Measurements from ENCODE around the gene WASF2. TPM values are rescaled to one million over a fixed set of nuclear protein-coding genes. Genes with fewer than 3 reads are reported as not detected.

WASF2 gene
- total and polyA plus RNA-seq, 2 of the 8 experiments (the other 6 are each of a cell fraction or from before 2014, with no cell fraction given), result 32.1 to 86.6 TPM

GRCh38 chr1:27408151-27408550 is 81.8 kb downstream of the WASF2 start:
- H3K23ac ChIP-seq (ENCODE audit: insufficient read length), result no peak overlapping the region
- H4K5ac ChIP-seq (ENCODE audit: insufficient read length, low read depth, low read length), result no peak overlapping the region
- H3K18ac ChIP-seq (ENCODE audit: extremely low read depth, low read length), result no peak overlapping the region
- peaks cover 4 to 24% (median 15%) of the 10 kb centered on the region in 4 experiments for H3K4me1 ChIP-seq (replicated peaks in 1 of 4; ENCODE audit: control insufficient read depth in 3 of 4, insufficient read depth in 4 of 4, low read length in 3 of 4)
- no peak overlapping the region for H2BK12ac ChIP-seq (ENCODE audit: low read depth, low read length)
- CTCF ChIA-PET (ENCODE audit: partially characterized antibody), result interaction anchor here (1.0 to 37.8 kb wide), 4 partner anchors 18 to 199 kb away, joined by 3 to 863 read pairs (median 6); no protein-coding TSS in a partner anchor
- H3K9me3 ChIP-seq (ENCODE audit: insufficient read depth in 2 of 2, low read depth in 1 of 2, low read length in 1 of 2), result no peaks in the 10 kb centered on the region
- H3K36me3 ChIP-seq (ENCODE audit: control insufficient read depth in 2 of 4, insufficient read depth in 4 of 4, low read length in 3 of 4), result peaks cover 10 to 46% (median 27%) of the 10 kb centered on the region in 4 experiments; a peak in 6 of 8 replicates
- no peak overlapping the region for H3K14ac ChIP-seq (ENCODE audit: insufficient read length)
- no peak overlapping the region for H2AK5ac ChIP-seq (ENCODE audit: low read depth, low read length)
- no peaks in the 10 kb centered on the region; a peak in 1 of 4 replicates for H3K79me2 ChIP-seq (ENCODE audit: control insufficient read depth in 1 of 2, insufficient read depth in 2 of 2, low read length in 2 of 2)
- H3K4me3 ChIP-seq (ENCODE audit: extremely low read depth in 1 of 4, insufficient read depth in 2 of 4, low read depth in 3 of 4, low read length in 4 of 4), result no peak overlapping the region
- H3K27ac ChIP-seq (ENCODE audit: low read depth, low read length), result no peak overlapping the region
- FAIRE-seq, result no peak
- WGBS, 2 experiments (ENCODE audit: extremely low coverage in 1 of 2, insufficient coverage in 1 of 2, insufficient read length in 1 of 2, insufficient replicate concordance in 2 of 2, low coverage in 1 of 2, low lambda C conversion rate in 2 of 2, missing lambda C conversion rate in 1 of 2), result 92% methylated on average over 9 of the region's 9 CpGs; no CpG with 5 or more reads in 1 of the 2 experiments
- H4K8ac ChIP-seq (ENCODE audit: extremely low read depth, insufficient read depth, low read length), result no peak overlapping the region
- no peaks in the 10 kb centered on the region for H3K23me2 ChIP-seq (ENCODE audit: low read depth, low read length)
- POLR2A ChIA-PET (ENCODE audit: partially characterized antibody), result no interaction called here
- no peak overlapping the region for H2BK120ac ChIP-seq (replicated peaks; ENCODE audit: low read depth, low read length)
- no peak overlapping the region for H2BK20ac ChIP-seq (ENCODE audit: low read length)
- H3K56ac ChIP-seq (replicated peaks; ENCODE audit: insufficient read length, low read depth, low read length), result no peak overlapping the region
- H3K9ac ChIP-seq (replicated peaks in 1 of 4; ENCODE audit: extremely low read depth in 1 of 4, low read depth in 3 of 4, low read length in 3 of 4), result no peak overlapping the region
- H2BK5ac ChIP-seq (ENCODE audit: low read depth, low read length), result no peak overlapping the region
- peaks cover 0 to 2% of the 10 kb centered on the region in 2 experiments for H4K20me1 ChIP-seq (replicated peaks in 1 of 2; ENCODE audit: control insufficient read depth in 1 of 2, insufficient read depth in 2 of 2, low read length in 2 of 2)
- DNase-seq (ENCODE audit: low read depth in 1 of 2, low spot score in 2 of 2), result no peak
- H4K91ac ChIP-seq (replicated peaks; ENCODE audit: insufficient read length, low read length), result no peak overlapping the region
- no peak overlapping the region for H2AFZ ChIP-seq (ENCODE audit: low read length)
- H3K4me2 ChIP-seq (ENCODE audit: insufficient read depth in 1 of 2, low read depth in 2 of 2, low read length in 2 of 2), result no peak overlapping the region
- H3K4ac ChIP-seq (replicated peaks; ENCODE audit: insufficient read length, low read depth, low read length), result no peak overlapping the region
- no peak overlapping the region for H2BK15ac ChIP-seq (ENCODE audit: low read length)
- H3K79me1 ChIP-seq (ENCODE audit: low read depth, low read length), result no peaks in the 10 kb centered on the region; the same call in 1 of the 2 replicates
- no peaks in the 10 kb centered on the region for H3K27me3 ChIP-seq (replicated peaks in 1 of 4; ENCODE audit: control insufficient read depth in 3 of 4, extremely low read depth in 1 of 4, insufficient read depth in 3 of 4, low read length in 3 of 4)
- TF ChIP-seq ATF3 (IDR thresholded peaks at IDR 0.05; ENCODE audit: insufficient read depth, low read depth, low read length) (no peak), NRF1 (IDR thresholded peaks at IDR 0.05; ENCODE audit: low read depth, low read length) (no peak), SAP30 (IDR thresholded peaks at IDR 0.05; ENCODE audit: insufficient read depth, insufficient replicate concordance, low read length) (no peak), ATF2 (IDR thresholded peaks at IDR 0.05; ENCODE audit: low read length) (no peak), SIN3A (conservative IDR thresholded peaks at IDR 0.05 in 1 of 2, IDR thresholded peaks at IDR 0.05 in 1 of 2; ENCODE audit: low read depth in 1 of 2, low read length in 2 of 2) (no peak), EP300 (IDR thresholded peaks at IDR 0.05; ENCODE audit: borderline replicate concordance in 1 of 2, low read depth in 2 of 2, low read length in 2 of 2) (no peak), EGR1 (IDR thresholded peaks at IDR 0.05; ENCODE audit: borderline replicate concordance, low read depth, low read length) (no peak), GABPA (IDR thresholded peaks at IDR 0.05; ENCODE audit: borderline replicate concordance, insufficient read depth, low read length) (no peak), MAX (IDR thresholded peaks at IDR 0.05) (no peak), ZNF274 (IDR thresholded peaks at IDR 0.05; ENCODE audit: borderline replicate concordance, extremely low read depth, low read length) (no peak)

Measured in H1 (cell line).